ENCODE data around the gene WDFY4.

WDFY4 gene

GRCh38 chr10:49007129-49007528, 322.5 kb downstream of the WDFY4 start:
- no peak for DNase-seq

- no peak for DNase-seq
These were observed 323.4 kb downstream of the WDFY4 start for GRCh38 chr10:49008091-49008490.

GRCh38 chr10:49008505-49009198, 324.0 kb downstream of the WDFY4 start:
- DNase-seq = no peak

- DNase-seq = no peak
These were observed 324.7 kb downstream of the WDFY4 start for GRCh38 chr10:49009199-49009979.

GRCh38 chr10:49010295-49010694, 325.6 kb downstream of the WDFY4 start:
- DNase-seq = no peak

- no peak for DNase-seq
These were observed 326.2 kb downstream of the WDFY4 start for GRCh38 chr10:49010865-49011264.

- DNase-seq = no peak
These were observed 327.1 kb downstream of the WDFY4 start for GRCh38 chr10:49011756-49012155.

- DNase-seq = no peak
These were observed 327.9 kb downstream of the WDFY4 start for GRCh38 chr10:49012603-49013002.

GRCh38 chr10:49015700-49016099, 331.0 kb downstream of the WDFY4 start:
- DNase-seq = no peak

GRCh38 chr10:49021685-49022084, 337.0 kb downstream of the WDFY4 start:
- DNase-seq = no peak

GRCh38 chr10:49023071-49023470, 338.4 kb downstream of the WDFY4 start:
- DNase-seq = no peak

- no peak for DNase-seq
These were observed 339.1 kb downstream of the WDFY4 start for GRCh38 chr10:49023752-49024151.

GRCh38 chr10:49024484-49024883, 339.8 kb downstream of the WDFY4 start:
- no peak for DNase-seq

- DNase-seq = no peak
These were observed 340.8 kb downstream of the WDFY4 start for GRCh38 chr10:49025347-49025983.

- DNase-seq = no peak
These were observed 344.0 kb downstream of the WDFY4 start for GRCh38 chr10:49028639-49029038.

- no peak for DNase-seq
These were observed 345.0 kb downstream of the WDFY4 start for GRCh38 chr10:49029666-49030065.

Measured in NCI-H1930 (cell line).